DND-41 (cell line): Measurements from ENCODE around the gene MT4.

Experiments
- EZH2 ChIP-seq: IDR thresholded peaks from 3 replicates; pipeline ENCODE4 v1.6.1; 2012; ENCODE audit warnings: borderline replicate concordance, low read depth, mild to moderate bottlenecking, moderate library complexity, low read length, inconsistent platforms; ENCODE audit not compliant: severe bottlenecking
- TF ChIP-seq, protein P1 (sequence below): IDR thresholded peaks from 2 replicates; pipeline ENCODE4 v1.5.1; 2012; ENCODE audit warnings: borderline replicate concordance, low read length, moderate library complexity, mild to moderate bottlenecking; ENCODE audit not compliant: poor library complexity, severe bottlenecking; ENCODE audit errors: extremely low read depth

DNA sequence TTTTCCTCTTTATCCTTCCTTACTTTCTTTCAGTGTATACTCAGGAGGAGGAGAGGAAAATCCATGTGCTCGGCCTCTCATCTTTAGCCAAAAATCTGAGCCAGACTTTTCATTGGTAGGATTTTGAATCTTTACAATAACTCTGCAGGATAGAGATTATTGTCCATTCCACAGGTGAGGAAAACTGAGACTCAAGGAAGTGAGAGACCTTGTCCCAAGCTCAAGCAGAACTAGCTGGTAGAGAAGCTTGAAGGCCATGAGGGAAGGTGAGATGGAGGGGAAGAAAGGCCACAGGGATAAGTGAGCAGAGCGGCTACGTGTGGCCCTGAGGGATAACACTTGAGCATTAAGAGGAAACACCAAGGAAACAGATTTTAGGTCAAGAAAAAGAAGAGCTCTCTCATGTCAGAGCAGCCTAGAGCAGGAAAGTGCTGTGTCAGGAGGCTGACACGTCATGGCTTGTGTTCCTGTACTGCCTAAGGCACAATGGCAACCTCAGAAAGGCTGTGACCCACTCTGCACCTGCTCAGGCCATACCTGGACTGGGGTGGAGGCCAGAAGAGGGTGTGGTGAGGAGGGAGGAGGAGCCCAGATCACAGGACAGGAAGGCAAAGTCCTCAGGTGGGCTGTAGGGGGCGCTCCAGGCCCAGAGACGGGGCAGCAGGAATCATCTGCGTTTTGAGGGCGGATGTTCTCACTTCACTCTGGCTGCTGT lies 11.9 kb downstream of the MT4 start:
- TF ChIP-seq, protein P1, sequence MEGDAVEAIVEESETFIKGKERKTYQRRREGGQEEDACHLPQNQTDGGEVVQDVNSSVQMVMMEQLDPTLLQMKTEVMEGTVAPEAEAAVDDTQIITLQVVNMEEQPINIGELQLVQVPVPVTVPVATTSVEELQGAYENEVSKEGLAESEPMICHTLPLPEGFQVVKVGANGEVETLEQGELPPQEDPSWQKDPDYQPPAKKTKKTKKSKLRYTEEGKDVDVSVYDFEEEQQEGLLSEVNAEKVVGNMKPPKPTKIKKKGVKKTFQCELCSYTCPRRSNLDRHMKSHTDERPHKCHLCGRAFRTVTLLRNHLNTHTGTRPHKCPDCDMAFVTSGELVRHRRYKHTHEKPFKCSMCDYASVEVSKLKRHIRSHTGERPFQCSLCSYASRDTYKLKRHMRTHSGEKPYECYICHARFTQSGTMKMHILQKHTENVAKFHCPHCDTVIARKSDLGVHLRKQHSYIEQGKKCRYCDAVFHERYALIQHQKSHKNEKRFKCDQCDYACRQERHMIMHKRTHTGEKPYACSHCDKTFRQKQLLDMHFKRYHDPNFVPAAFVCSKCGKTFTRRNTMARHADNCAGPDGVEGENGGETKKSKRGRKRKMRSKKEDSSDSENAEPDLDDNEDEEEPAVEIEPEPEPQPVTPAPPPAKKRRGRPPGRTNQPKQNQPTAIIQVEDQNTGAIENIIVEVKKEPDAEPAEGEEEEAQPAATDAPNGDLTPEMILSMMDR, result peak; percentile 96
- TF ChIP-seq EZH2, result no peak
